DMS 273 treated with DMSO at 0.1 percent for 48 hours (cell line): ENCODE results near the gene CENPH.
"Not testable (repeated sequence)": the region's sequence is repeated elsewhere in the genome, so short reads cannot be mapped to it uniquely, and the experiment has no call there.

Experiments
- DNase-seq: peaks from one replicate; lab custom pipeline; 2025; lab: John Stamatoyannopoulos, UW

CENPH gene

GRCh38 chr5:69209602-69210001, 20.2 kb downstream of the CENPH start:
- no peak for DNase-seq

- no peak for DNase-seq
Observed at GRCh38 chr5:69211200-69211599, 21.8 kb downstream of the CENPH start.

GRCh38 chr5:69212022-69212421, 22.6 kb downstream of the CENPH start:
- DNase-seq: no peak

GRCh38 chr5:69213513-69214215, 24.3 kb downstream of the CENPH start:
- no peak for DNase-seq

- no peak for DNase-seq
Observed at GRCh38 chr5:69217151-69217511, 27.7 kb downstream of the CENPH start.

- peak; percentile 77 for DNase-seq
Observed at GRCh38 chr5:69217548-69218526, 28.5 kb downstream of the CENPH start.

GRCh38 chr5:69219939-69220338, 30.6 kb downstream of the CENPH start:
- no peak for DNase-seq

- DNase-seq: not testable (repeated sequence)
Observed at GRCh38 chr5:69220371-69220770, 31.0 kb downstream of the CENPH start.

GRCh38 chr5:69220833-69221232, 31.4 kb downstream of the CENPH start:
- not testable (repeated sequence) for DNase-seq

GRCh38 chr5:69224520-69224919, 35.1 kb downstream of the CENPH start:
- no peak for DNase-seq

GRCh38 chr5:69225860-69226259, 36.5 kb downstream of the CENPH start:
- no peak for DNase-seq

- no peak for DNase-seq
Observed at GRCh38 chr5:69230181-69230580, 40.8 kb downstream of the CENPH start.

- DNase-seq: no peak
Observed at GRCh38 chr5:69231281-69231680, 41.9 kb downstream of the CENPH start.

- DNase-seq: no peak
Observed at GRCh38 chr5:69231851-69232250, 42.5 kb downstream of the CENPH start.

- peak; percentile 86 for DNase-seq
Observed at GRCh38 chr5:69234457-69235268, 45.3 kb downstream of the CENPH start, which contains the start of gene CDK7. Gene CDK7 (plus strand): TSS chr5:69234886. CDS start chr5:69234976, 90 bp downstream.

- DNase-seq: not testable (repeated sequence)
Observed at GRCh38 chr5:69236733-69237132, 47.4 kb downstream of the CENPH start.

- DNase-seq: no peak
Observed at GRCh38 chr5:69237877-69238276, 48.5 kb downstream of the CENPH start.

- DNase-seq: no peak
Observed at GRCh38 chr5:69238760-69239251, 49.4 kb downstream of the CENPH start.

- no peak for DNase-seq
Observed at GRCh38 chr5:69242215-69242927, 53.0 kb downstream of the CENPH start.

GRCh38 chr5:69245031-69245430, 55.6 kb downstream of the CENPH start:
- DNase-seq: no peak

GRCh38 chr5:69248019-69248418, 58.6 kb downstream of the CENPH start:
- no peak for DNase-seq
